Measurements from ENCODE around the gene KRT76.
"Not testable (repeated sequence)": the region's sequence is repeated elsewhere in the genome, so short reads cannot be mapped to it uniquely, and the experiment has no call there.

The KRT76 gene

DNA sequence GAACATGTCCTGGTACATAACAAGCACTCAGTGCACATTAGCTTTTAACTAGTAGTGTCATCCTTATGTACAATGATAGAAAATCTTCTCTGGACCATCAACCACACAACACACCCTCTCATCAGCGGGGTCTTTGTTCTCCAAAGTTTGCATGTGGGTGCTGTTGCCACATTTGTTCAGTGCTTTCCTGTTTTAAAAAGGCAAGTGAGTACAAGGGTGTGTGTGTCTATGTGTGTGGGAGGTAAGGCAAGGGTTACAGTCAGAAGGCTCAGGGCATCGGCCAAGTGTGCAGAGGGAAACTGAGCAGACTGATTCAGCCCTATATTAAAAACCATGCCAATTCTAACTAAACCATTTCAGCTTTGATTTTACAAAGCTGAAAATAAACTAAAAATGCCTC, 17.9 kb downstream of the KRT76 start:
- Histone ChIP-seq H3K9me3 (ENCODE audit: control insufficient read depth, low read length) (no peaks in the 10 kb centered on the region), H3K27me3 (ENCODE audit: control insufficient read depth, insufficient read depth, low read length) (no peaks in the 10 kb centered on the region), H3K36me3 (ENCODE audit: control insufficient read depth, insufficient read depth, low read length) (no peaks in the 10 kb centered on the region), H3K4me3 (ENCODE audit: low read length) (no peak overlapping the region), H3K9ac (ENCODE audit: low read length) (no peak overlapping the region), H3K4me1 (ENCODE audit: control insufficient read depth, insufficient read depth, low read length) (no peaks in the 10 kb centered on the region)

GRCh38 chr12:52757449-52758176, 19.5 kb downstream of the KRT76 start:
- Histone ChIP-seq H3K36me3 (ENCODE audit: control insufficient read depth, insufficient read depth, low read length) (no peaks in the 10 kb centered on the region), H3K9ac (ENCODE audit: low read length) (no peak overlapping the region), H3K4me3 (ENCODE audit: low read length) (no peak overlapping the region), H3K27me3 (ENCODE audit: control insufficient read depth, insufficient read depth, low read length) (peaks cover 5% of the 10 kb centered on the region), H3K9me3 (ENCODE audit: control insufficient read depth, low read length) (no peaks in the 10 kb centered on the region), H3K4me1 (ENCODE audit: control insufficient read depth, insufficient read depth, low read length) (no peaks in the 10 kb centered on the region)

- peaks cover 5% of the 10 kb centered on the region for H3K27me3 ChIP-seq (ENCODE audit: control insufficient read depth, insufficient read depth, low read length)
- no peaks in the 10 kb centered on the region for H3K36me3 ChIP-seq (ENCODE audit: control insufficient read depth, insufficient read depth, low read length)
- H3K9ac ChIP-seq (ENCODE audit: low read length), result no peak overlapping the region
- H3K4me1 ChIP-seq (ENCODE audit: control insufficient read depth, insufficient read depth, low read length), result no peaks in the 10 kb centered on the region
- H3K9me3 ChIP-seq (ENCODE audit: control insufficient read depth, low read length), result no peaks in the 10 kb centered on the region
- no peak overlapping the region for H3K4me3 ChIP-seq (ENCODE audit: low read length)
Measured at GRCh38 chr12:52756281-52756960, 20.7 kb downstream of the KRT76 start.

DNA sequence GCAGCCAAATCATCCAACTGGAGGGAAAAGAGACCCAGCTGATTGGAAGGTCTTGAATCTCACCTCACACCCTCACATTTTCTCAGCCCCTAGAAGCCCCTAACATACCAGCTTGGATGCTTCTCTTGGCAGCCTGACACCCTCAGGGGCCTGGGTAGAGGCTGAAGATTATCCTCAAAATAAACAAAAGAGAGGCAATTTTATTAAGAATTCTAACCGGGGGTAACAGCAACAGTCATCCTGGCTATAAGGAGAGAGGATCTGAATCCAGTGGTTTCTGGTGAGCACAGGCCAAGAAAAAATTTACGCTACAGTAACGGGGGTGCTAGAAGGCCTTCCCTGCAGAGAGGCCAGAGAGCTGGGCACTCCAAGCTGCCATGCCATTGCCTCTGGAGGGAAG, 21.6 kb downstream of the KRT76 start:
- Histone ChIP-seq H3K9ac (ENCODE audit: low read length) (no peak overlapping the region), H3K9me3 (ENCODE audit: control insufficient read depth, low read length) (no peaks in the 10 kb centered on the region), H3K27me3 (ENCODE audit: control insufficient read depth, insufficient read depth, low read length) (peaks cover 5% of the 10 kb centered on the region), H3K4me3 (ENCODE audit: low read length) (no peak overlapping the region), H3K4me1 (ENCODE audit: control insufficient read depth, insufficient read depth, low read length) (no peaks in the 10 kb centered on the region), H3K36me3 (ENCODE audit: control insufficient read depth, insufficient read depth, low read length) (no peaks in the 10 kb centered on the region)

DNA sequence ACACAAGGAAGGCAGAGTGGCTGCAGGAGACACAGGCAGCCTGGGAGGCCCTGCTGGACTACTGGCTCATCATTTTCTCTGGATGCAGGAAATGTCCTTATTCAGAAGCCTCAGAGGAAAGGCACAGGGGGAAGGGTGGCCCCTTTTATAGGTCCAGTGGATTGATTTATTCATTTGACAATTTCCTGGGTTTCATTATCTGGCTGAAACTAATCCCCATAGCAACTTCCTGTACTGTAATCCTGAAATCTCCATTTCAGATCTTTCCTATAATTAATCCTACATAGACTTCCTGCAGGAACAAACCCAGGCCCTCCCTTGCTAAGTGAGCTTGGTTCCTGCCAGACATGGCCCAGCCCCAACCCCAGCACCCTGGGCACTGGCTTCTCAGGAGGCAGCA, 23.0 kb downstream of the KRT76 start:
- peaks cover 5% of the 10 kb centered on the region for H3K27me3 ChIP-seq (ENCODE audit: control insufficient read depth, insufficient read depth, low read length)
- H3K4me3 ChIP-seq (ENCODE audit: low read length), result no peak overlapping the region
- no peak overlapping the region for H3K9ac ChIP-seq (ENCODE audit: low read length)
- no peaks in the 10 kb centered on the region for H3K36me3 ChIP-seq (ENCODE audit: control insufficient read depth, insufficient read depth, low read length)
- H3K4me1 ChIP-seq (ENCODE audit: control insufficient read depth, insufficient read depth, low read length), result no peaks in the 10 kb centered on the region
- no peaks in the 10 kb centered on the region for H3K9me3 ChIP-seq (ENCODE audit: control insufficient read depth, low read length)

DNA sequence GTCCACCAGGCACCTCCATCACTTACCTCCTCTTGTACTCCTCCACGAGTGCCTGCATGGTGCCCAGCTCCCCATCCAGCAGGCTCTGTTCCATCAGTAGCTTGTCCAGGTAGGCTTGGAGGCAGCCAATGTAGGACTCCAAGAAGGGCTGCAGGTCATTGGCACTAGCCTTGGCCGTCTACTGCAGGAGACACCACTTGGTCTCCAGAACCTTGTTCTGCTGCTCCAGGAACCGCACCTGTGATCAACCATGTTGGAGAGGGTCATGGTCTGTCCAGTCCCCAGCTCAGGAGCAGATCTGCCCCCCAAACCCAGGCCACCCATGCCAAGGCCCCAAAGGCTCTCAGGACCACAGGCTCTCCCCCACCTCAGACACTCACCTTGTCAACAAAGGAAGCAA, 23.9 kb downstream of the KRT76 start:
- H3K9ac ChIP-seq (ENCODE audit: low read length), result no peak overlapping the region
- H3K36me3 ChIP-seq (ENCODE audit: control insufficient read depth, insufficient read depth, low read length), result no peaks in the 10 kb centered on the region
- peaks cover 8% of the 10 kb centered on the region for H3K27me3 ChIP-seq (ENCODE audit: control insufficient read depth, insufficient read depth, low read length)
- H3K4me1 ChIP-seq (ENCODE audit: control insufficient read depth, insufficient read depth, low read length), result no peaks in the 10 kb centered on the region
- no peaks in the 10 kb centered on the region for H3K9me3 ChIP-seq (ENCODE audit: control insufficient read depth, low read length)
- H3K4me3 ChIP-seq (ENCODE audit: low read length), result no peak overlapping the region

- H3K36me3 ChIP-seq (ENCODE audit: control insufficient read depth, insufficient read depth, low read length), result no peaks in the 10 kb centered on the region
- no peaks in the 10 kb centered on the region for H3K4me1 ChIP-seq (ENCODE audit: control insufficient read depth, insufficient read depth, low read length)
- peaks cover 9% of the 10 kb centered on the region for H3K27me3 ChIP-seq (ENCODE audit: control insufficient read depth, insufficient read depth, low read length)
- H3K4me3 ChIP-seq (ENCODE audit: low read length), result no peak overlapping the region
- no peak overlapping the region for H3K9ac ChIP-seq (ENCODE audit: low read length)
- no peaks in the 10 kb centered on the region for H3K9me3 ChIP-seq (ENCODE audit: control insufficient read depth, low read length)
Measured at GRCh38 chr12:52752516-52752915, 24.6 kb downstream of the KRT76 start.

- Histone ChIP-seq H3K9ac (ENCODE audit: low read length) (no peak overlapping the region), H3K36me3 (ENCODE audit: control insufficient read depth, insufficient read depth, low read length) (no peaks in the 10 kb centered on the region), H3K4me3 (ENCODE audit: low read length) (no peak overlapping the region), H3K27me3 (ENCODE audit: control insufficient read depth, insufficient read depth, low read length) (peaks cover 9% of the 10 kb centered on the region), H3K9me3 (ENCODE audit: control insufficient read depth, low read length) (no peaks in the 10 kb centered on the region), H3K4me1 (ENCODE audit: control insufficient read depth, insufficient read depth, low read length) (no peaks in the 10 kb centered on the region)
Measured at GRCh38 chr12:52751795-52752194, 25.4 kb downstream of the KRT76 start.

- H3K4me1 ChIP-seq (ENCODE audit: control insufficient read depth, insufficient read depth, low read length); H3K9me3 ChIP-seq (ENCODE audit: control insufficient read depth, low read length); H3K27me3 ChIP-seq (ENCODE audit: control insufficient read depth, insufficient read depth, low read length); H3K4me3 ChIP-seq (ENCODE audit: low read length); H3K36me3 ChIP-seq (ENCODE audit: control insufficient read depth, insufficient read depth, low read length); H3K9ac ChIP-seq (ENCODE audit: low read length): not testable (repeated sequence)
Measured at GRCh38 chr12:52750532-52750931, 26.6 kb downstream of the KRT76 start.

- no peak overlapping the region for H3K9ac ChIP-seq (ENCODE audit: low read length)
- peaks cover 9% of the 10 kb centered on the region for H3K27me3 ChIP-seq (ENCODE audit: control insufficient read depth, insufficient read depth, low read length)
- H3K4me3 ChIP-seq (ENCODE audit: low read length), result no peak overlapping the region
- H3K9me3 ChIP-seq (ENCODE audit: control insufficient read depth, low read length), result no peaks in the 10 kb centered on the region
- no peaks in the 10 kb centered on the region for H3K36me3 ChIP-seq (ENCODE audit: control insufficient read depth, insufficient read depth, low read length)
- H3K4me1 ChIP-seq (ENCODE audit: control insufficient read depth, insufficient read depth, low read length), result no peaks in the 10 kb centered on the region
Measured at GRCh38 chr12:52749827-52750226, 27.3 kb downstream of the KRT76 start.

DNA sequence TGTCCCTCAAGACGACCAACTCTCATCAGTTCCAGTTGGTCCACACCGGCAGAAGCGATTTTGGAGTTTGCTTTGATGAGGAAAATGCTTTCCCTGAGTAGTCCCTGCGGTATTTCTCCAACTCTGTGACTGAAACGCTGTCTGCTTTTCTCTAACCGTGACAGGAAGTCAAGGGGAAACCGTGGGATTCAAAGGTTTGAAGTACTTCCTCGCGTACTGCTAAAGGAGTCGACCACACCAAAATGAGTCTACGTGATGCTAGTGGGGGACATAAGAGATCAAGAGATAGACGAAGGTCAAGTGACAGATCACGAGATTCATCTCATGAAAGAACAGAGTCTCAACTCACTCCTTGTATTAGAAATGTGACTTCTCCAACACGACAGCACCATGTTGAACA, 28.6 kb downstream of the KRT76 start:
- Histone ChIP-seq H3K4me3 (ENCODE audit: low read length) (no peak overlapping the region), H3K4me1 (ENCODE audit: control insufficient read depth, insufficient read depth, low read length) (no peaks in the 10 kb centered on the region), H3K9ac (ENCODE audit: low read length) (no peak overlapping the region), H3K9me3 (ENCODE audit: control insufficient read depth, low read length) (no peaks in the 10 kb centered on the region), H3K27me3 (ENCODE audit: control insufficient read depth, insufficient read depth, low read length) (peaks cover 13% of the 10 kb centered on the region), H3K36me3 (ENCODE audit: control insufficient read depth, insufficient read depth, low read length) (no peaks in the 10 kb centered on the region)

DNA sequence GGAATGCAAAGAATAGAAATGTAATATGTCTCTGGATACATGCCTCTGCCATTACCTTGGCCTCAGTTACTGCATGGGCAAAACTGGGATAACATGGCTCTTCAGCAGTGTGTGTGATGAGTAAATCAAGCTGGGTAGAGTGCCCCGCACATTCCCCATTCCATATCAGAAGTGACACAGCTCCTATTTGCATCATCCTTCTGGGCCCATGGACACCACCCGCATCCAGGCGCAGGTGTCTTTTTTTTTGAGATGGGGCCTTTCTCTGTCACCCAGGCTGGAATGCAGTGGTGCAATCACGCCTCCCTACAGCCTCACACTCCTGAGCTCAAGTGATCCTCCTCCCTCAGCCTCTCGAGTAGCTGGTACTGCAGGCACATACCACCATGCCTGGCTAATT, 31.6 kb downstream of the KRT76 start:
- H3K36me3 ChIP-seq (ENCODE audit: control insufficient read depth, insufficient read depth, low read length), result no peaks in the 10 kb centered on the region
- no peak overlapping the region for H3K4me3 ChIP-seq (ENCODE audit: low read length)
- peaks cover 8% of the 10 kb centered on the region for H3K27me3 ChIP-seq (ENCODE audit: control insufficient read depth, insufficient read depth, low read length)
- H3K9ac ChIP-seq (ENCODE audit: low read length), result no peak overlapping the region
- H3K9me3 ChIP-seq (ENCODE audit: control insufficient read depth, low read length), result no peaks in the 10 kb centered on the region
- no peaks in the 10 kb centered on the region for H3K4me1 ChIP-seq (ENCODE audit: control insufficient read depth, insufficient read depth, low read length)

Measured in mucosa of stomach (tissue), 1 donor.